ENCODE measurements around the gene CCDC89.
A peak's percentile ranks its signal among the peaks of the same experiment; 100 is the strongest.

The CCDC89 gene

GRCh38 chr11:85647604-85648299 is 38.2 kb downstream of the CCDC89 start, which contains the start of gene TMEM126A:
Gene TMEM126A, plus strand, starts transcription at chr11:85647967. Its CDS starts 2,289 bp downstream, at chr11:85650256.
- DNase-seq: peak; percentile 89

DNA sequence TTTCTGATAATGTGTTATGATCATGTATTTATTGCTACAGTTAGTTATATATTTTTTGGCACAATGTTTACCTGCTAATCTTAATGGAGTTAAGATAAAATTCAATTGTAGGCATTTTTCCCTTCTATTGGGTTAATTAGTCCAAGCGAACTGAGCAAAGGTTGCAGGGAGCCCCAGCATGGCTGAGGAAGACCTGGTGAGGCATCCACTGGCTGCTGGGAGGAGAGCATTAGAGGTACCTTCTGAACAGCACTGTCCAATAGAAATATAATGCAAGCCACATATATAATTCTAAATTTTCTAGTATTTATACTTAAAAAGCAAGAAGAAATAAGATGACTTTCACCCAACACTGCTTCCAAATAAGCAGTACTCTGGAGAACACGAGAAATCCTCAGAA is 38.9 kb downstream of the CCDC89 start:
- DNase-seq: no peak

- DNase-seq: no peak
Observed at GRCh38 chr11:85643191-85643614, 42.8 kb downstream of the CCDC89 start.

DNA sequence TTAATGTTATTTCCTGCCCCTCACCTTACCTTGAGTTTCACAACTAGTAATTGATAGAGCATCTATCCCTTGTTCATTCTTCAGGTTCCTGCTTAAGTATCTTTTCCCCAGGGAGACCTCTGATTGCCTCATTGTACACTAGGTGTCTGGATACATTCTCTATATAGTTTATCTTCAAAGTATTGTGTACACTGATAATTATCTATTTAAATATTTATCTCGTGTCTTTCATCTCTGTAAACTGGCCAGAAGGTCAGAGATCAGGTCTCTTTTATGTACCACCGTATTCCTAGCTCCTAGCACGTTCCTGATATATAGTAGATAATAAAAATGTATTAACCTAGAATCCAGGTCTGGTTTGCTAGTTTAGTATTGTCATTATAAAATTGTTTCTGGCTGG is 51.2 kb downstream of the CCDC89 start:
- DNase-seq: no peak
